ENCODE data around the gene KRT78. TPM values are rescaled to one million over a fixed set of nuclear protein-coding genes. Genes with fewer than 3 reads are reported as not detected.

The KRT78 gene
- total RNA-seq, 6 experiments from 2014 or later, result not detected

DNA sequence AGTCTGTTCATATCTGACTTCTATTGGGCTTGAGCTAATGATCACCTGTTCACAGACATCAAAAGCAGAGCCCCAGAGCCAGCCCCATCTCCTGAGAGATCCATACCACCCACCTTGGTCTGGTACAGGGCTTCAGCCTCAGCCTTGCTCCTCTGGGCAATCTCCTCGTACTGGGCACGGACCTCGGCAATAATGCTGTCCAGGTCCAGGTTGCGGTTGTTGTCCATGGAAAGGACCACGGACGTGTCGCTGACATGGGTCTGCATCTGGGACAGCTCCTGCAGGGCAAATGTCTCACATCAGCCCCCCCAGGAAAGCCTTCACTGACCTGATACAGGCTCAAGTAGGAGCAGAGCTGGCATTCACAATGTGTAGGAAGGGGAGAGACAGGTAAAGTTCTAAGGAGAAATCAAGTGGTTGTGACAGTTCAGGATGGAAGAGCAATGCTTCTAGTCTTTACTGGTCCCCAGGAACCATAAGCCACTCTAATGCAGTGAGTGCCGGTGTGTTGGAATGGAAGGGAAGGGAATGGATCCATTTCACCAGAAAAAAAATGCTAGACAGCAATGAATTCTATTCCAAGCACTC is 40.1 kb downstream of the KRT78 start:
- intact Hi-C loops (cut with DNase I), result no loop called here
- H3K4me3 ChIP-seq, result no peak overlapping the region
- H3K27me3 ChIP-seq, result no peaks in the 10 kb centered on the region
- DNase-seq, result peak in 1 of 3 donors; percentile 18
- H3K36me3 ChIP-seq, result no peaks in the 10 kb centered on the region
- WGBS (ENCODE audit: insufficient coverage, low coverage, low lambda C conversion rate, missing lambda C conversion rate), result 67% methylated on average over 5 of the region's 8 CpGs
- no peaks in the 10 kb centered on the region for H3K9me3 ChIP-seq
- no peaks in the 10 kb centered on the region for H3K4me1 ChIP-seq
- no peak overlapping the region for H3K27ac ChIP-seq
- no peak for ATAC-seq
- TF ChIP-seq, protein P1, sequence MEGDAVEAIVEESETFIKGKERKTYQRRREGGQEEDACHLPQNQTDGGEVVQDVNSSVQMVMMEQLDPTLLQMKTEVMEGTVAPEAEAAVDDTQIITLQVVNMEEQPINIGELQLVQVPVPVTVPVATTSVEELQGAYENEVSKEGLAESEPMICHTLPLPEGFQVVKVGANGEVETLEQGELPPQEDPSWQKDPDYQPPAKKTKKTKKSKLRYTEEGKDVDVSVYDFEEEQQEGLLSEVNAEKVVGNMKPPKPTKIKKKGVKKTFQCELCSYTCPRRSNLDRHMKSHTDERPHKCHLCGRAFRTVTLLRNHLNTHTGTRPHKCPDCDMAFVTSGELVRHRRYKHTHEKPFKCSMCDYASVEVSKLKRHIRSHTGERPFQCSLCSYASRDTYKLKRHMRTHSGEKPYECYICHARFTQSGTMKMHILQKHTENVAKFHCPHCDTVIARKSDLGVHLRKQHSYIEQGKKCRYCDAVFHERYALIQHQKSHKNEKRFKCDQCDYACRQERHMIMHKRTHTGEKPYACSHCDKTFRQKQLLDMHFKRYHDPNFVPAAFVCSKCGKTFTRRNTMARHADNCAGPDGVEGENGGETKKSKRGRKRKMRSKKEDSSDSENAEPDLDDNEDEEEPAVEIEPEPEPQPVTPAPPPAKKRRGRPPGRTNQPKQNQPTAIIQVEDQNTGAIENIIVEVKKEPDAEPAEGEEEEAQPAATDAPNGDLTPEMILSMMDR (IDR thresholded peaks at IDR 0.05), result no peak
- no peak for TF ChIP-seq POLR2A (IDR thresholded peaks at IDR 0.05)

DNA sequence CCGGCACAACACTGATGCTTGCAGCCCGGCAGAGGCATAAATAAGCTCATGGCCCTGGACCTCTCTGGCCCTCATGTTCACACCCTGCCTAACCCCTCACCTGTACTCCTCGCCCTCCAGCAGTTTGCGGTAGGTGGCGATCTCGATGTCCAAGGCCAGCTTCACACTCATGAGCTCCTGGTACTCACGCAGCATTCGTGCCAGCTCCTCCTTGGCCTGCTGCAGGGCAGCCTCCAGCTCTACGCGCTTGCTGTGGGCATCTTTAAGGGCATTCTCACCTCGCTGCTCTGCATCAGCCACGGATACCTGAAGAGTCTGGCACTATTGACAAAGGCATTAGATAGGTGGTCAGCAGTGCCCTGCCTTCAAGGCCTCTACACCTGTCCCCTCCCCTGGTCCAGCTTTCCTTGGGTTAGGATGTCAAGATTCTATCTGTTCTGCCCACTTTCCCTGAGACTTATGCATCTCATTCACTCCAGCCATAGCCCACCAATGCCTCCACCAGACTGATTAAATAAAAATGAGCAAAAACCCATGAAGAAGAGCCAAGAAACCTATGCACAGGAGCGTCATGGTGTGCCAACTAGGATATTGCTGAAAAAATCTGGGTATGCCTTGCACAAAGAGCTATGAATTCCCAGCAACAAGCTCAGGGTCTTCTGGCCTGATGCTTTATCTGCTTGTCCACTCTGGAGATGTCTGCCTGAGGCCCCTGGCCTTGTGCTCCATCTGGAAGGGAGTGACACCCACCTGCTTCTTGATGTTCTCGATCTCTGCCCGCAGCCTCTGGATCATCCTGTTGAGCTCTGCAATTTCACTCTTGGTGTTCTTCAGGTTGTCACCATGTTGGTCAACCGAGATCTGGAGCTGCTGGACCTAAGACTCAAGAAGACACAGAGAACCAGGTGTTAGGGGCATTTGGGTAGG is 41.0 kb downstream of the KRT78 start:
- no peaks in the 10 kb centered on the region for H3K27me3 ChIP-seq
- intact Hi-C loops (cut with DNase I), result no loop called here
- ATAC-seq (no peak), DNase-seq (peak in 1 of 3 donors; percentile 35)
- 52% methylated on average over 3 of the region's 16 CpGs for WGBS (ENCODE audit: insufficient coverage, low coverage, low lambda C conversion rate, missing lambda C conversion rate)
- H3K36me3 ChIP-seq, result no peaks in the 10 kb centered on the region
- H3K27ac ChIP-seq, result no peak overlapping the region
- no peak overlapping the region for H3K4me3 ChIP-seq
- no peaks in the 10 kb centered on the region for H3K9me3 ChIP-seq
- TF ChIP-seq POLR2A (IDR thresholded peaks at IDR 0.05), result no peak
- TF ChIP-seq, protein P1 (IDR thresholded peaks at IDR 0.05), result no peak
- H3K4me1 ChIP-seq, result no peaks in the 10 kb centered on the region

DNA sequence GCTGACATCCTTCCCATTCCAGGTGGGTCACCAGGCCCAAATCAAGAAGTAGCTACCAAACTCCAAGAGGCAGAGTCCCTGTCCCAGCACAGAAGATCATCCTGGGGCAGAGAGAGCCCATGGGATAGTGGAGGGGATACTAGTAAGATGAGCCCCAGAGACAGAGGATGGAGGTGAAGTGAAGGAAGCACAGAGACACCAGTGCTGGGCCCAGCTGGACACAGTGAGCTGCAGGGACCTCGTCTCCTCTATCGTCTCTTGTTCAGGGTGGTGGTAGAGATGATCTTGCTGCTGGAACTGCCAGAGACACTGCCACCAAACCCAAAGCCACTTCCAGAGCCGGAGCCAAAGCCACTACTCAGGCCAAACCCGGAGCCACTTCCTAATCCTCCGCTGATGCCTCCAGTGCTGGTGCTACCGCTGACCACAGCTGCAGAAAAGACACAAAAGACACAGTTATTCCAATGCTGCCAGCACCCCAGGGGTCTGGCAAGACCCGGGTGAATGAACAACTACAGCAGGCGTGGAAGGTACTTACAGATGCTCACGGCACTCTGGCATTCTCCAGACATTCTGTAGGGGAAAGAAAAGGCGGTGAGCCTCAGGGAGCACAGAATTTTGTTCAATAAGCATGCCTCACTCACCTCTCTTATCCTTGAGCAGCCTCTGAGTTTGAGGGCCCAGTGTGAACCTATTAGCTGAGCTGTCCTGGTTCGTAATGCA is 41.8 kb downstream of the KRT78 start:
- DNase-seq (peak in 1 of 3 donors; percentile 26), ATAC-seq (no peak)
- H3K4me1 ChIP-seq, result no peaks in the 10 kb centered on the region

DNA sequence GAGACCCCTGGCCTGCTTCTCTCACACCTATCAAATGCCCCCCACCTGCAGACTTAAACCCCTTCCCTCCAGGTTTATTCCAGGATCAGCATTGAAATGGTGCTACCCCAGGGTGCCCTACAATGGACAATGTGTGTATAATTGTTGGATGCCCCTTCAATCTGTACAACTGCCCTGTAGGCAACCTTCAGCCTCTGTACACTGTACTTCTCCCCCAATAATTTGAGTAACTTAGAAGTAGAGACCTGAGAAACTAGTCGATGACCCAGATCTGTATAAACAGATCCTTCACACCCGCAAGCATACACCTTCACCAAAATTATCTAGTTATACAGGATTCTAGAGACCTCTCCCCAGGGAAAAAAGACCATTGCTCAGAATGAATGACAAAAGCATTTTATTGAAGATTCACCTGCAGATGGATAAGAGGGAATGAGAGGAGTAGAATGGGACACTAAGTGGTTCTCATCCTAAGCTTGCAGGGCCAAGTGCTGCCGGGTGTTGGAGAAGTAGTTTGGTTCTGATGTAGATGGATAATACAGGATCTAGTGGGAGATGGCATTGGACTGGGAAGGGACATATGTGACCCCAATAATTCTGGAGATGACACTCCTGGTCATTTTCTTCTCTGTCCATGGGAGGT is 42.5 kb downstream of the KRT78 start:
- no peak for ATAC-seq
- no peak for TF ChIP-seq POLR2A (IDR thresholded peaks at IDR 0.05)
- TF ChIP-seq, protein P1 (IDR thresholded peaks at IDR 0.05), result no peak

More for the DNA sequence above, 41.8 kb downstream of the KRT78 start:
- TF ChIP-seq POLR2A (IDR thresholded peaks at IDR 0.05), result no peak
- TF ChIP-seq, protein P1 (IDR thresholded peaks at IDR 0.05), result no peak
- WGBS (ENCODE audit: insufficient coverage, low coverage, low lambda C conversion rate, missing lambda C conversion rate), result 47% methylated on average over 5 of the region's 11 CpGs
- Histone ChIP-seq H3K9me3 (no peaks in the 10 kb centered on the region), H3K27ac (no peak overlapping the region), H3K4me3 (no peak overlapping the region), H3K27me3 (no peaks in the 10 kb centered on the region), H3K36me3 (no peaks in the 10 kb centered on the region)
- intact Hi-C loops (cut with DNase I), result no loop called here

More for the DNA sequence above, 42.5 kb downstream of the KRT78 start:
- no peaks in the 10 kb centered on the region for H3K4me1 ChIP-seq
- DNase-seq, result peak in 1 of 3 donors; percentile 1
- intact Hi-C loops (cut with DNase I), result no loop called here
- H3K36me3 ChIP-seq, result no peaks in the 10 kb centered on the region
- H3K27me3 ChIP-seq, result no peaks in the 10 kb centered on the region
- 90% methylated on average over 3 of the region's 3 CpGs for WGBS (ENCODE audit: insufficient coverage, low coverage, low lambda C conversion rate, missing lambda C conversion rate)
- no peaks in the 10 kb centered on the region for H3K9me3 ChIP-seq
- no peak overlapping the region for H3K4me3 ChIP-seq
- H3K27ac ChIP-seq, result no peak overlapping the region
